SIG-M5 (cell line): ENCODE results near the gene OR10H5.
"Not testable (repeated sequence)": the region's sequence is repeated elsewhere in the genome, so short reads cannot be mapped to it uniquely, and the experiment has no call there.

Experiments used
- DNase-seq: peaks from one replicate; lab custom pipeline; 2025; lab: John Stamatoyannopoulos, UW

Gene OR10H5

DNA sequence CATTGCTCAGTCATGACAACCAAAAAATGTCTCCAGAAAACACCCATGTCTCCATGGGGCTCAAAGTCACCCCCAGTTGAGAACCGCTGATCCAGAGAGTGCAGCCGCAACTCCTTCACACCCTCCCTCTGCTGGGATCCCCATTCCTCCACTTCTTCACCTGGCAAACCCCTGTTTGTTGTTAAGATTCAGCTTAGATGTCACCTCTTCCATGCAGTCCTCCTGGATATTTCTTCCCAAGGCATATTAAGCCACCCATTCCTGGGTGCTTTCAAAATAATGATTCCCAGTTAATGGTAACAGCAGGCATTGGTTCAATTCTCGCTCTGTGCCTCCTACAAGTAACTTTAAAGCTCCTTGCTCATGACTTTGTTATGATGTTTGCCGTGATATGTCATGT, 24.0 kb downstream of the OR10H5 start:
- no peak for DNase-seq

DNA sequence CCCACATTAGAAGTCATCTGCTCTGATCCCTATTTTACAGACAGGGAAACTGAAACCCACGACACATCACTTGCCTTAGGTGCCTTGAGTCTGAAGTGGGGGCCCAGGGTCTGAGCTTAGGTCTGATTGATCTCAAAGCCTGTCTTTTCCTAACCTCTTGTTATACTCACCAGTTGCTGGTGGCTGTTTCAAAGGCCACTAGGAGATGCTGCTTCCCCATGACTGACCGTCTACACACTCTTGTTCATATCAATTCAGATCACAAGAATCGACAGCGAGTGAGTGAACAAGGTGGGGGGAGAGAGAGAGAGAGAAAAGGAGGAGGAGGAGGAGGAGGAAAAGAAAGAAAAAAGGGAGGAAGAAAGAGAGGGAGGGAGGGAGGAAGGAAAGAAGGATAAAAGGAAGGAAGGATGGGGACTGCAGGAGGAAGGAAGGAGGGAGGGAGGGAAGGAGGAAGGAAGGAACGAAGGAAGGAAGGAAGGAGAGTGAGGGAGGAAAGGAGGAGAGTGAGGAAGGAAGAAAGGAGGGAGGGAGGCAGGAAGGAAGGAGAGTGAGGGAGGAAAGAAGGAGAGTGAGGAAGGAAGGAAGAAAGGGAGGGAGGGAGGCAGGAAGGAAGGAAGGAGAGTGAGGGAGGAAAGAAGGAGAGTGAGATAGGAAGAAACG, 24.7 kb downstream of the OR10H5 start:
- no peak for DNase-seq

DNA sequence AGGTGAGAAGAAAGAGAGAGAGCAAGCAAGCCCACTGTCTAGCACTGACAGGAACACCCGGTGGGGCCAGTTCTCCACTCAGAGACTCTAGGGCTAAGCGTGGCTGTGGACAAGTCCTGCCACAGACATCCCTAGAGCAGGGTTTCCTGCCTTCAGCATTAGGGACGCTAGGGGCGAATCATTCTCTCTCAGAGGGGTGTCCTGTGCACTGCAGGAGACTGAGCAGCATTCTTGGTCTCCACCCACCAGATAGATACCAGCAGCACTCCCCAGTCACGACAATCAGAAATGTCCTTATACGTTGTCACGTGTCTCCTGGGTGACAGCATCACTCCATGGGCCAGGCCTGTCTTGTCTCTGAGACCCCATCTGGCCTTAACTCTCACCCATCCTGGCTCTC, 26.5 kb downstream of the OR10H5 start:
- DNase-seq: no peak

- no peak for DNase-seq
These were observed 27.8 kb downstream of the OR10H5 start, which contains the start of gene OR10H1 for GRCh38 chr19:15815306-15815705. Gene OR10H1, minus strand, starts transcription at chr19:15815664. Its CDS starts 7,627 bp downstream, at chr19:15808037.

DNA sequence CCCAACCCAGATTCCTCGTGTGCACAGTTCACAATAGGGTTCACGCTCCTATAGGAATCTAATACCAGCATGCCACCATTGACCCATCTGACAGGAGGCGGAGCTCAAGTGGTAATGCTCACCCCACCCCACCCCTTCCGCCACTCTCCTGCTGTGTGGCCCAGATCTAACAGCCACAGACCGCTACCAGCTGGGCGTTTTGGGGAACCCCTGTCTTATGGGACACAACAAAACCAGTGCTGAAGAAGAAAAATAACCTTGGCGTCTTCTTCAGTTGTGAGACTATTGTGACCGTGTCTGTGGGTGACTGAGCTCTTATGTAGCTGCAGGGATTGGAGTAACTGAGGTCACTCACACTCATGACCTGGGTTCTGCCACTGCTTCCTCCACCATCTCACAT, 33.2 kb downstream of the OR10H5 start:
- no peak for DNase-seq

DNA sequence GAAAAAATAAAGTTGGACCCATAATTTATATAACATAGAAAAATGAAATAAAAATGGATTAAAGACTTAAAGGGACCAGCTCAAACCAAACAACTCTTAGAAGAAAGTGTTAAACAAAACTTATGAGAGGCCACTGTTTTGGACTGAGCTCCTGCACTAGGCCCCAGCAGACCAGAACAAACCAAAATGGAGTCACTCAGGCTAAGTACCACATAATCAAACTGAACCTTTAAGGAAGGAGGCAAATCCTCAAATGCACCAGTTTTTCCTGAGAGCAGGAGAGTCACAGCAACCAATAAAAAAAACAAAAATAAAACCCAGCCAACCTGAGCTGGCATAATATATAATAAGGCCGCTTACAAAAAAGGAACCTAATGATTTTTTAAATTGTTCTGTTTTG, 38.3 kb downstream of the OR10H5 start:
- DNase-seq: no peak

DNA sequence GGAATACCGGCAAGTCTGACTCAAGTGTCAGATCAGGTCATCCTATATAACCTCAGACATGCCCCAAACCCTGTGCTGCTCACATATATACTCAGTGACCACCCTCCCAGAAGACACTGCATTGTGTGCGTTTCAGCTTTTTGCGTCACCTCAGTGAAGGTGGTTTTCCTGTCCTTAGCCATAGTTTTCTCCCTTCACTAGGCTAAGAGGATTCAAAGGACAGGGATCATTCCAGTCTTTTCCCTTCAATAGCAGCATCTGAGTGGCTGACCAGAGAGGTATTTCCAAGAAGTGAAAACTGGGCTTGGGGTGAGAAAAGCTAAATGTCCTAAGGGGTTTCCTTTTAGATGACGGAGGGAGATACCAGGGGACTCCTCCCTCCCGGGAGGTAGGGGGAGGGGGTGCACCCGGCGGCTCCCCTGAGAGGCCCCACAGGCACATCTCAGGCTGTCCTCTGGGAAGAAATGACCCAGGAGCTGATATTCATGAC, 40.7 kb downstream of the OR10H5 start:
- no peak for DNase-seq

DNA sequence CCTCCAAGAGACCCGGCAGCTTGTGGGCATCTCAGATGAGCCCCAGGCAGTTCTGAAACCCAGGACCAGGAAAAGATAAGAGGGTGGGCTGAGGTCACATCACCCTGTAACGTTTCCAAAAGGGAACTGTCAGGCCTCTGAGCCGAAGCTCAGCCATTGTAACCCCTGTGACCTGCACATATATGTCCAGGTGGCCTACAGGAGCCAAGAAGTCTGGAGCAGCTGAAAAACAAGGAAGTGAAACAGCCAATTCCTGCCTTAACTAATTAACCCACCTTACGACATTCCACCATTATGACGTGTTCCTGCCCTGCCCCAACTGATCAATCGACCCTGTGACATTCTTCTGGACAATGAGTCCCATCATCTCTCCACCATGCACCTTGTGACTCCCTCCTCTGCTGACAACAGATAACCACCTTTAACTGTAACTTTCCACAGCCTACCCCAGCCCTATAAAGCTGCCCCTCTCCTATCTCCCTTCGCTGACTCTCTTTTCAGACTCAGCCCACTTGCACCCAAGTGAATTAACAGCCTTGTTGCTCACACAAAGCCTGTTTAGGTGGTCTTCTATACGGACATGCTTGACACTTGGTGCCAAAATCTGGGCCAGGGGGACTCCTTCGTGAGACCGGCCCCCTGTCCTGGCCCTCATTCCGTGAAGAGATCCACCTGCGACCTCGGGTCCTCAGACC, 41.3 kb downstream of the OR10H5 start:
- not testable (repeated sequence) for DNase-seq

DNA sequence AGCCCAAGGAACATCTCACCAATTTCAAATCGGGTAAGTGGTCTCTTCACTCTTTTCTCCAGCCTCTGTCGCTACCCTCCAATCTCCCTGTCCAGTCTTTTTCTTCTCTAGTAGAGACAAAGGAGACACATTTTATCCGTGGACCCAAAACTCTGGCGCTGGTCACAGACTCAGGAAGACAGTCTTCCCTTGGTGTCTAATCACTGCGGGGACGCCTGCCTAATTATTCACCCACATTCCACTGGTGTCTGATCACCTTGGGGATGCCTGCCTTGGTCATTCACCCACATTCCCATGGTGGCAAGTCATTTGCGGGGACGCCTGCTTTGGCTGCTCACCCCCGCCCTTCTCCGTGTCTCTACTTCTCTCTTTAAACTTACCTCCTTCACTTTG, 41.8 kb downstream of the OR10H5 start:
- DNase-seq: no peak

- DNase-seq: no peak
These were observed 42.3 kb downstream of the OR10H5 start for GRCh38 chr19:15829786-15830185.

GRCh38 chr19:15831626-15832025, 44.2 kb downstream of the OR10H5 start:
- DNase-seq: no peak

DNA sequence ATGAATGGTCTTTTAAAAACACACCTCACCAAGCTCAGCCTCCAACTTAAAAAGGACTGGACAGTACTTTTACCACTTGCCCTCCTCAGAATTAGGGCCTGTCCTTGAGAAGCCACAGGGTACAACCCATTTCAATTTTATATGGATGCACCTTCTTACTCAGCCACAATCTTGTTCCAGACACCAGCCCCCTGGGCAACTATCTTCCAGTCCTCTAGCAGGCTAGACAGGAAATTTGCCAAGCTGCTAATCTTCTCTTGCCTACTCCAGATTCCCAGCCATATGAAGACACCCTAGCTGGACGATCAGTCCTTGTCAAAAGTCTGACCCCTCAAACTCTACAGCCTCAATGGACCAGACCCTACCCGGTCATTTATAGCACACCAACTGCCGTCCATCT, 46.8 kb downstream of the OR10H5 start:
- DNase-seq: not testable (repeated sequence)

- not testable (repeated sequence) for DNase-seq
These were observed 48.3 kb downstream of the OR10H5 start for GRCh38 chr19:15835565-15836329.

DNA sequence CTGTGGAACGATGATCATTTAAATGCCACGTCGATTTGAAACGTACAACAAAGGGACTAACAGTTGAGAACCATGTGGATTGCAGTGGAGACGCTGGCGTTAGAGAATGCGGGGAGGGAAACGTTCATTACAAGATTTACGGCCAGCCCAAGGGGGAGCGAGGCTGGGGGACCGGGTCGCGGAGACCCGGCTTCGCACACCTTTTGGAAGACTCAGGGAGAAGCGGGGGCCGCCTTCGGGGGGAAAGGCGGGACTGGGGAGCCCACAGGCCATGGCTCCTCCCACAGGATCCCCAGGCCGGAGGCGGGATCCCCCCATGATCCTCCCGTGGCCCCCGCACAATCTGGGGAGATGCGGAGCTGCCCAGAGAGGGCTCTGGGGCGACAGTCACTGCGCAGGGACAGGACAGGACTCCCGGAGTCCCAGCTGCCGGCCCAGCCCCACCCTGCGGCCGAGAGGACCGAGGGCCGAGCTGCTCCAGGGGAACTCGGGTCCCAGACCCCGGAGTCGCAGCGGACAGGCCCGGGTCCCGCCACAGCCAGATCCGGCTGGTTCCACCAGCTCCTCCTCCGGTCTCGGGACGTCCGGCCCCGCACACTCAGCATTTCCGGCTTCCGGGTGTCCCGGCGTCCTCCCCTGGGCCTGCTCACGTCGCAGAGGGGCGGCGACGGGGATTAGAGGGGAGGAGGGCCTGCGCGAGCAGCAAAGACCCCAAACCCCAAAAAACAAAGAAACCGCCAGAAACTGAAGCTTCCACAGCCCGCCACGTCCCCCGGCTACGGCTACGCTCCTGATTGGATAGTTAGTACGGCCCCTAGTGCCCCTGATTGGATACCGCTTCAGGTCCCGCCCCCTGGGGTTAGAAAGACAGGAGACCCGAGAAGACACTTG, 49.1 kb downstream of the OR10H5 start:
- DNase-seq: peak; percentile 85

DNA sequence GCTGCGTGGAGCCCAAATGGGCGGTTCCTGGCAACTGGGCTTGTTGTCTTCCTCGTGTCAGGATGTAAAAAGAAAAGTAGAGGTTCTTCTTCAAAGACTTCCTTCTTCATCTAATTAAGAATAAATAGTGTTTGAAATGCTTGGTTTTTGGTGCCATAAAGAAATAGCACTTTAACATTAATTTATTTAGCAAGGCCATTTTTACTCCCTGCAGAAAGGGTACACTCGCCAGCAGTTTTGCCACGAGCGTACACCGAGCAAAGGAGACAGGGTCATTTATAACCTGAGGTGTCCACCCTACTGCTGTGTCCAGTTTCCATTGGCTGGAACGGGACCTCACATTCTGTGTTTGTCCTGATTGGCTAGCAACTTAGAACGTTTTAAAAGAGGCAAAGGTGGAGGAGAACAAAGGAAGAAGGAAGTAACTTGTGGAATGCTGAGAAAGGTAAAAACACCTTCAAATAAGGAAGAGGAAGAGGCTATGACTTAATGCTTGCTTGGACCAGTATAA, 49.8 kb downstream of the OR10H5 start:
- no peak for DNase-seq

- no peak for DNase-seq
These were observed 50.9 kb downstream of the OR10H5 start for GRCh38 chr19:15838351-15838750.

DNA sequence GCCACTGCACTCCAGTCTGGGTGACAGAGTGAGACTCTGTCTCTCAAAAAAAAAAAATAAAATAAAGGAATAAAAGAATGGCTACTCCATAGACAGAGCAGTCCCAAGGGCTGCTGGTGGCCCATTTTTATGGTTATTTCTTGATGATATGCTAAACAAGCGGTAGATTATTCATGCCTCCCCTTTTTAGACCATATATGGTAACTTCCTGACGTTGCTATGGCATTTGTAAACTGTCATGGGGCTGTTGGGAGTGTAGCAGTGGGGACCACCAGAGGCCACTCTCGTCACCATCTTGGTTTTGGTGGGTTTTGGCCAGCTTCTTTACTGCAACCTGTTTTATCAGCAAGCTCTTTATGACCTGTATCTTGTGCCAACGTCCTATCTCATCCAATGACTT, 52.4 kb downstream of the OR10H5 start:
- not testable (repeated sequence) for DNase-seq

DNA sequence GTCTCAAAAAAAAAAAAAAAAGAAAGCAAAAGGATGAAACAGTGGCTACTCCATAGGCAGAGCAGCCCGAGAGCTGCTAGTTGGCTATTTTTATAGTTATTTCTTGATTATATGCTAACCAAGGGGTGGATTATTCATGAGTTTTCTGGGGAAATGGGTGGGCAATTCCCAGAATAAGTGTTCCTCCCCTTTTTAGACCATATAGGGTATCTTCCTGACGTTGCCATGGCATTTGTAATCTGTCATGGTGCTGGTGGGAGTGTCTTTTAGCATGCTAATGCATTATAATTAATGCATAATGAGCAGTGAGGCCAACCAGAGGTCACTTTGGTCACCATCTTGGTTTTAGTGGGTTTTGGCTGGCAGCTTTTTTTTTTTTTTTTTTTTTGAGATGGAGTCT, 53.4 kb downstream of the OR10H5 start:
- no peak for DNase-seq

GRCh38 chr19:15841875-15842569, 54.6 kb downstream of the OR10H5 start:
- no peak for DNase-seq

DNA sequence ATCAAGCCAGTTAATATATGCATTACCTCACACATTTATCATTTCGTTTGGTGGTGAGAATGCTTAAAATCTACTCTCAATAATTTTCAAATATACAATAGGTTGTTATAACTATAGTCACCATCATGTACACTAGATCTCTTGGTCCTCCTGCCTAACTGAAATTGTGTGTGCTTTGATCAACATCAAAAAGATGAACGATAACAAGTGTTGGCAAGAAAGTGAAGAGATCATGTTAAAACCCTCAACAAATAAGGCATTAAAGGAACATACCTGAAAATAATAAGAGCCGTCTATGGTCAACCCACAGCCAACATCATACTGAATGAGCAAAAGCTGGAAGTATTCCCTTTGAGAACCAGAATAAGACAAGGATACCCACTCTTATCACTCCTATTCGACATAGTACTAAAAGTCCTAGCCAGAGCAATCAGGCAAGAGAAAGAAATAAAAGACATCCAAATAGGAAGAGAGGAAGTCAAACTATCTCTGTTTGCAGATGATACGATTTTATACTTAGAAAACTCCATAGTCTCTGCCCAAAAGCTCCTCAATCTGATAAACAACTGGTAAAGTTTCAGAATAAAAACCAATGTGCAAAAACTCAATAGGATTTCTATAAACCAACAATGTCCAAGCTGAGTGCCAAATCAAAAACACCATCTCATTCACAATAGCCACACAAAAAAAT, 55.9 kb downstream of the OR10H5 start:
- no peak for DNase-seq
